LHCN-M2 (cell line): ENCODE data around the gene GAMT. TPM values are rescaled to one million over a fixed set of nuclear protein-coding genes. Genes with fewer than 3 reads are reported as not detected.

ENCODE experiments used
- total RNA-seq: library from RNA; depleted of rRNA; stranded (reverse); fragments of >200 nt; gene quantifications from 2 replicates; pipeline ENCODE4 v1.2.3, GENCODE V29; 2014; rRNA removed

The GAMT gene
- total RNA-seq, 1 experiment from 2014 or later = 100 TPM

Other genes with a start within 250 kb of the GAMT start
- gene SBNO2, start 227.3 kb downstream of the GAMT start, total RNA-seq = 33.3 and 33.9 TPM in 2 replicates
- 70.6 and 75.7 TPM in 2 replicates for gene STK11, start 195.8 kb downstream of the GAMT start, total RNA-seq
- gene CBARP, start 163.5 kb downstream of the GAMT start, total RNA-seq = 4.6 and 4.7 TPM in 2 replicates
- gene ATP5F1D, start 159.8 kb downstream of the GAMT start, total RNA-seq = 51.3 and 64.1 TPM in 2 replicates
- 12.6 and 15.6 TPM in 2 replicates for gene MIDN, start 153.0 kb downstream of the GAMT start, total RNA-seq
- gene CIRBP, start 132.2 kb downstream of the GAMT start, total RNA-seq = 253 and 293 TPM in 2 replicates
- 51.8 and 64.4 TPM in 2 replicates for gene FAM174C, start 126.0 kb downstream of the GAMT start, total RNA-seq
- gene EFNA2, start 115.7 kb downstream of the GAMT start, total RNA-seq = 0.13 TPM in 1 of 2 replicates, not detected in the other
- 99.3 and 139 TPM in 2 replicates for gene NDUFS7, start 17.6 kb downstream of the GAMT start, total RNA-seq
- gene DAZAP1, start 6.0 kb upstream of the GAMT start, total RNA-seq = 74.4 and 82.1 TPM in 2 replicates
- gene RPS15, start 36.9 kb upstream of the GAMT start, total RNA-seq = 2,358 and 3,266 TPM in 2 replicates
- 0.11 and 0.64 TPM in 2 replicates for gene APC2, start 48.6 kb upstream of the GAMT start, total RNA-seq
- 49.5 and 61.2 TPM in 2 replicates for gene C19orf25, start 77.7 kb upstream of the GAMT start, total RNA-seq
- gene PCSK4, start 88.8 kb upstream of the GAMT start, total RNA-seq = 3.3 and 5.4 TPM in 2 replicates
- 1.5 and 2.1 TPM in 2 replicates for gene REEP6, start 89.6 kb upstream of the GAMT start, total RNA-seq
- gene ADAMTSL5, start 111.5 kb upstream of the GAMT start, total RNA-seq = 0.75 and 3.1 TPM in 2 replicates
- gene PLK5, start 122.5 kb upstream of the GAMT start, total RNA-seq = not detected in 2 replicates
- 67.7 and 81.8 TPM in 2 replicates for gene MEX3D, start 166.8 kb upstream of the GAMT start, total RNA-seq
- 174 and 191 TPM in 2 replicates for gene MBD3, start 191.3 kb upstream of the GAMT start, total RNA-seq
- gene UQCR11, start 203.9 kb upstream of the GAMT start, total RNA-seq = 59.9 and 60.0 TPM in 2 replicates